CD4-positive, alpha-beta T cell (primary cell): ENCODE measurements around the gene CASZ1. TPM values are rescaled to one million over a fixed set of nuclear protein-coding genes. Genes with fewer than 3 reads are reported as not detected.

Experiments
- ATAC-seq: fragments of 200-7000 bp; cut with Tn5 transposase; one replicate; pipeline ENCODE4 v1.10.0; 2022; ENCODE audit warnings: mild to moderate bottlenecking; ENCODE audit not compliant: poor library complexity
- CTCF ChIA-PET: fragments of 350-600 bp; sonication (Branson Sonifier 250); formaldehyde crosslinking; loops from one replicate; lab custom pipeline; 2021; ENCODE audit warnings: antibody characterized with exemption, inconsistent platforms; lab: Charles Lee
- POLR2A ChIA-PET: fragments of 350-600 bp; sonication (Branson Sonifier 250); formaldehyde crosslinking; loops from one replicate; lab custom pipeline; 2021; ENCODE audit warnings: antibody characterized with exemption, inconsistent platforms; lab: Charles Lee
- DNase-seq, 14 experiments: peaks; one replicate each; pipeline ENCODE4 v3.0.0-alpha.2; 2013 to 2020; ENCODE audit warnings: mixed read lengths in 2 of 14
- H3K27ac ChIP-seq, 2 donors: one replicate each; pipeline versions ENCODE4 v1.5.1 to v1.7.0; 2013; ENCODE audit warnings: low read length in 2 of 2, low read depth in 1 of 2, mild to moderate bottlenecking in 1 of 2
- H3K27me3 ChIP-seq, 2 experiments: 1 replicate in 1 of 2; 2 replicates in 1 of 2; pipeline versions ENCODE4 v1.6.1 to v1.7.0; 2013; ENCODE audit warnings: low read length in 2 of 2, control low read depth in 1 of 2, mild to moderate bottlenecking in 1 of 2, moderate library complexity in 1 of 2; ENCODE audit not compliant: insufficient read depth in 2 of 2, control insufficient read depth in 1 of 2
- H3K36me3 ChIP-seq: one replicate; pipeline ENCODE4 v1.6.1; 2013; ENCODE audit warnings: low read length, control low read depth; ENCODE audit not compliant: insufficient read depth
- H3K4me1 ChIP-seq: one replicate; pipeline ENCODE4 v1.6.1; 2013; ENCODE audit warnings: low read length, control low read depth; ENCODE audit not compliant: insufficient read depth
- H3K4me3 ChIP-seq: one replicate; pipeline ENCODE4 v1.5.1; 2013; ENCODE audit warnings: mild to moderate bottlenecking, low read length, moderate library complexity
- H3K9me3 ChIP-seq, 2 experiments: 1 replicate in 1 of 2; 2 replicates in 1 of 2; pipeline versions ENCODE4 v1.6.1 to v1.7.0; 2013; ENCODE audit warnings: low read length in 2 of 2, mild to moderate bottlenecking in 2 of 2, control low read depth in 1 of 2, moderate library complexity in 1 of 2; ENCODE audit not compliant: control insufficient read depth in 1 of 2, insufficient read depth in 1 of 2
- H3K27ac Mint-ChIP-seq: one replicate; pipeline ENCODE4 v1.8.0; 2020; ENCODE audit warnings: mixed read lengths
- H3K27me3 Mint-ChIP-seq: one replicate; pipeline ENCODE4 v1.8.0; 2021; ENCODE audit warnings: mixed read lengths
- H3K36me3 Mint-ChIP-seq: one replicate; pipeline ENCODE4 v1.8.0; 2021; ENCODE audit warnings: low read depth, mixed read lengths
- H3K4me1 Mint-ChIP-seq: one replicate; pipeline ENCODE4 v1.8.0; 2021; ENCODE audit warnings: low read depth, mixed read lengths
- H3K4me3 Mint-ChIP-seq: one replicate; pipeline ENCODE4 v1.8.0; 2020; ENCODE audit warnings: mild to moderate bottlenecking, mixed read lengths
- H3K9me3 Mint-ChIP-seq: one replicate; pipeline ENCODE4 v1.8.0; 2020; ENCODE audit warnings: mixed read lengths
- intact Hi-C, 2 experiments: fragments of 100-400 bp; cut with DNase I in 1 of 2; cut with micrococcal nuclease in 1 of 2; formaldehyde crosslinking; loops; one replicate each; pipeline versions ENCODE4 v1.15.1 to v1.9.0; 2023 to 2025; cut with DNase I, micrococcal nuclease
- total RNA-seq, 174 experiments: library from RNA in 2 of 174; stranded (reverse) in 2 of 174; gene quantifications; one replicate each; pipeline ENCODE4 v1.2.3 and lab custom pipeline; 2021 to 2026
- TF ChIP-seq, protein P1 (sequence below): fragments of 200-600 bp; IDR thresholded peaks from one replicate; pipeline ENCODE4 v1.8.0; 2022; ENCODE audit warnings: antibody characterized with exemption, mild to moderate bottlenecking

The CASZ1 gene
- total RNA-seq, 2 experiments from 2014 or later: 21.8 to 22.8 TPM

DNA sequence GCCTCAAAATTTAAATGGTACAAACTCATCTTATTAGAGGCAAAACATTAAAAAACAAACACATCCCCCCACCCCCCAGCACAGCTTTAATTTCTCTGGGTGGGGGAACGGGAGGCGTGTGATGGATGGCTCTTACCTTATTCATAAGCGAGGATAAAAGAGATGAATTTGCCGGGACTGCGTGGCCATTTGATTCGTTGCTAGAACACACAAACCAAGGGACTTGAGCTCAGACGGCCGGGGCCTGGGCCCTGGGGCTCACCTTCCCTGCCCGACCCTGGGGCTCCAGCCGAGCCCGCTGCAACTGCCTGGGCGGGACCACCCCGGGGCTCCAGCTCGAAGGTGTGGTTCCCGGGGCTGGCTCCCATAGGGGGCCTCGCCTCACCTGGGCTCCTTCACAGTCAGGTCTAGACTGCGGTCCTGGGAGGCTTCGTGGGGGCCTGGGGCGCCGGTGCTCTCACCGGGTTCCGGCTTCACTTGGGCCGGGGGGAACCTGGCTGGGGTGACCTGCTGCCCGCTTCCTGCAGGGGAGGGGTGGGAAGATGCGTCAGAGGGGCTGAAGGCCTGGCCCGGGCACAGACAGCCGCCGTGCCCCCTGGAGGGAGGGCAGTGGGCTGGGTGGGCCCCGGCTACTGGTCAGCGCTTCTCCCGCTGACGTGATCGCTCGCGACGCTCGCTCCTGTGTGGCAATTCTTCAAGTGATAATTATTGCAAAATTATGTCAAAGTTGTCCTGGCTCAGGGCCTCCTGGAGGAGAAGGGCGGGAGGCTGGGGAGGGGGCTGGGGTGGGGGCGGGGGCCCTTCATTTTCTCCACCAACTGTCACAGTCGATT, 145.7 kb downstream of the CASZ1 start:
- H3K36me3 Mint-ChIP-seq: peaks cover under 1% of the 10 kb centered on the region
- no peak overlapping the region for H3K27ac Mint-ChIP-seq
- TF ChIP-seq, protein P1, sequence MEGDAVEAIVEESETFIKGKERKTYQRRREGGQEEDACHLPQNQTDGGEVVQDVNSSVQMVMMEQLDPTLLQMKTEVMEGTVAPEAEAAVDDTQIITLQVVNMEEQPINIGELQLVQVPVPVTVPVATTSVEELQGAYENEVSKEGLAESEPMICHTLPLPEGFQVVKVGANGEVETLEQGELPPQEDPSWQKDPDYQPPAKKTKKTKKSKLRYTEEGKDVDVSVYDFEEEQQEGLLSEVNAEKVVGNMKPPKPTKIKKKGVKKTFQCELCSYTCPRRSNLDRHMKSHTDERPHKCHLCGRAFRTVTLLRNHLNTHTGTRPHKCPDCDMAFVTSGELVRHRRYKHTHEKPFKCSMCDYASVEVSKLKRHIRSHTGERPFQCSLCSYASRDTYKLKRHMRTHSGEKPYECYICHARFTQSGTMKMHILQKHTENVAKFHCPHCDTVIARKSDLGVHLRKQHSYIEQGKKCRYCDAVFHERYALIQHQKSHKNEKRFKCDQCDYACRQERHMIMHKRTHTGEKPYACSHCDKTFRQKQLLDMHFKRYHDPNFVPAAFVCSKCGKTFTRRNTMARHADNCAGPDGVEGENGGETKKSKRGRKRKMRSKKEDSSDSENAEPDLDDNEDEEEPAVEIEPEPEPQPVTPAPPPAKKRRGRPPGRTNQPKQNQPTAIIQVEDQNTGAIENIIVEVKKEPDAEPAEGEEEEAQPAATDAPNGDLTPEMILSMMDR: no peak
- H3K9me3 Mint-ChIP-seq: no peaks in the 10 kb centered on the region
- ChIA-PET CTCF (no interaction called here), POLR2A (no interaction called here)
- Histone ChIP-seq H3K4me1 (no peaks in the 10 kb centered on the region), H3K27ac (no peak overlapping the region), H3K4me3 (no peak overlapping the region), H3K27me3 (no peaks in the 10 kb centered on the region), H3K9me3 (no peaks in the 10 kb centered on the region), H3K36me3 (peaks cover 6% of the 10 kb centered on the region)
- DNase-seq (no peak), ATAC-seq (no peak)
- intact Hi-C loops: no loop called here
- H3K4me1 Mint-ChIP-seq: no peaks in the 10 kb centered on the region
- no peaks in the 10 kb centered on the region for H3K27me3 Mint-ChIP-seq
- no peak overlapping the region for H3K4me3 Mint-ChIP-seq

DNA sequence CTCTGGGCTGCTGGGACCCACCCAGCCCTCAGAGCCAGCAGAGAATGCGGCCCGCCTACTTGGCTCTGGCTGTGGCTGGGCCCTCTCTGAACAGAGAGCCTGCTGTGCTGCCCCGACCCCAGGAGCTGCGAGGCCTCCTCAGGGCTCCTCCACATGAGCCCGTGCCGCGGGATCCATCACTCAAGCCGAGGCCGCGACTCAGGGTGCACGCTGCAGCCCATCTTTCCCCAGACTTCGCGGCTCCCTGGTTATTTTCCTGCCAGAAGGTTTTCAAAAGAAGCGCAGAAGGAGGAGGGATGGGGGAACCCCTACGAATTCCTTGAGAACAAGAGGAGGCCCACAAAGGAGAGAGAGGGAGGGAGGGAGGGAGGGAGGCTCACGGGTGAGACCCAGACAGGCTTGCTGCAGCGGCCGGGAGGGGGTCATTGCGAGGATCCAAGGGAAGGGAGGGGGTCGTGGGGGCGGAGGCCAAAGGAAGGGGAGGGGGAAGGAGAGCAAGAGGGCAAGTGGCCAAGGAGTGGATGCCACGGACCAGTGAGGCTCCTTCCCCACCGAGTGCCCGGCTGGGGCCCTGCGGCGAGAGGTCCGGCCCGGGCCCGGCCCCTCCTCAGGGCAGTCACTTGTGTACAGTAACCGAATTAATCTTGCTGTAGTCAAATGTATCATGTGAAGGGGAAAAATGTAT, 146.8 kb downstream of the CASZ1 start:
- Histone ChIP-seq H3K4me1 (no peaks in the 10 kb centered on the region), H3K9me3 (no peaks in the 10 kb centered on the region), H3K4me3 (no peak overlapping the region), H3K36me3 (peaks cover 8% of the 10 kb centered on the region), H3K27me3 (no peaks in the 10 kb centered on the region), H3K27ac (no peak overlapping the region)
- ChIA-PET POLR2A (no interaction called here), CTCF (no interaction called here)
- TF ChIP-seq, protein P1: no peak
- DNase-seq: no peak
- Mint-ChIP-seq H3K4me3 (no peak overlapping the region), H3K36me3 (no peaks in the 10 kb centered on the region), H3K27me3 (no peaks in the 10 kb centered on the region), H3K9me3 (no peaks in the 10 kb centered on the region), H3K27ac (no peak overlapping the region), H3K4me1 (no peaks in the 10 kb centered on the region)
- intact Hi-C loops: no loop called here
- ATAC-seq: no peak

DNA sequence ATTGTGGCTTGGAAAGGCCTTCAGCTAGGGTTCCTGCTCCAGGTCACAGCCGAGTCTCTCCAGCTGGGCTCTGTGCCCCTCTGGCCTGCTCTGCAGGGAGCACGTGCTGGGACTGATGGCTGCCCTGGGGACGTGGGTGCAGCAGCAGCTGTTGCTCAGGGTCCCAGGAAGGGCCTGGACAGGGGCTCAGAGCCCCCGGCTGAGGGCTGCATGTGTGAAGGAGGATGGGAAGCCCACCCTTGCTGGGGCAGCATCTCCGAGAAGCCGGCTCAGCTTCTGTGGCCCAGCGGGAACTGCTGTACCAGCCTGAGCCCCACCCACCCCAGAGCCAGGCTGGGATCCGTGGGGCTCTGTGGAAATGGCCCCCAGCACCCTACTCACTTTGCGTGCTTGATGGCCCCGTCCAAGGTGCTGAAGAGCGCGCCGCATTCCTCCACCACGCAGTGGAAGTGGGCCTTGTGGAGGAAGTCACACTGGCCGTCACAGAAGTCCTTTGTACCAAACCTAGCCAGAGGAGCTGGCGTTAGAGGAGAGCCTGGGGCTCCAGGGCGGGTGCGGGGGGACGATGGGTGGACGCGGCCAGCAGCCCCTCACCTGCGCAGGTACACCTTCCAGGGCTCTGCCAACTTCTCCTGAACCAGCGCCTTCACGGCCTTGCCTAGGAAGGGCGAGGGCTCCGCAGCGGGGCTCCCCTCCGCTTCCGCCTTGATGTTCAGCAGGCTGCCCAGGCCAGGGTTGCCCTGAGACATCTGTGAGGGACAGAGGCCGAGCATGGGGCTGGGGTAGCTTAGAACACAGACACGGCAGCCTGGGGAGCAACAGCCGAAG, 147.5 kb downstream of the CASZ1 start:
- POLR2A ChIA-PET: no interaction called here
- Histone ChIP-seq H3K36me3 (peaks cover 7% of the 10 kb centered on the region), H3K4me1 (no peaks in the 10 kb centered on the region), H3K4me3 (no peak overlapping the region), H3K27me3 (no peaks in the 10 kb centered on the region), H3K27ac (no peak overlapping the region), H3K9me3 (no peaks in the 10 kb centered on the region)
- TF ChIP-seq, protein P1: no peak
- no peaks in the 10 kb centered on the region for H3K9me3 Mint-ChIP-seq
- intact Hi-C loops: no loop called here
- no peaks in the 10 kb centered on the region for H3K36me3 Mint-ChIP-seq
- CTCF ChIA-PET: no interaction called here
- no peaks in the 10 kb centered on the region for H3K27me3 Mint-ChIP-seq
- ATAC-seq (no peak), DNase-seq (no peak)
- no peak overlapping the region for H3K27ac Mint-ChIP-seq
- H3K4me1 Mint-ChIP-seq: no peaks in the 10 kb centered on the region
- H3K4me3 Mint-ChIP-seq: no peak overlapping the region
